IMR-90 (cell line): Measurements from ENCODE around the gene EIF5A. TPM values are rescaled to one million over a fixed set of nuclear protein-coding genes. Genes with fewer than 3 reads are reported as not detected.
A peak's percentile ranks its signal among the peaks of the same experiment; 100 is the strongest.

Source experiments
- ATAC-seq: fragments of 200-7000 bp; cut with Tn5 transposase; 2 replicates; pipeline ENCODE4 v1.9.1; 2020; ENCODE audit warnings: low read depth, mild to moderate bottlenecking, moderate library complexity
- BruUV-seq: library from RNA; stranded (reverse); fragments of 400-500 nt; replicated peaks from 2 replicates; lab custom pipeline; 2021; lab: Mats Ljungman, UMichigan
- CTCF ChIA-PET: fragments of 300-600 bp; formaldehyde crosslinking; extraction: SDS; loops from one replicate; lab custom pipeline; 2021; ENCODE audit warnings: antibody characterized with exemption; lab: Yijun Ruan, JAX
- POLR2A ChIA-PET: fragments of 300-600 bp; sonication (Branson Sonifier 250); formaldehyde crosslinking; loops from one replicate; lab custom pipeline; 2022; ENCODE audit warnings: antibody characterized with exemption; ENCODE audit not compliant: unreplicated experiment; lab: Charles Lee
- DNase-seq: peaks from one replicate; pipeline ENCODE4 v3.0.0; 2013
- H2AFZ ChIP-seq: replicated peaks from 2 replicates; pipeline ENCODE3; 2013; ENCODE audit warnings: low read length, mild to moderate bottlenecking; ENCODE audit not compliant: poor library complexity
- H2AK5ac ChIP-seq: 2 replicates; pipeline ENCODE4 v1.6.1; 2013; ENCODE audit warnings: low read depth, low read length, inconsistent platforms
- H2AK9ac ChIP-seq: replicated peaks from 2 replicates; pipeline ENCODE3; 2013; ENCODE audit warnings: mild to moderate bottlenecking, low read depth, low read length, moderate library complexity; ENCODE audit not compliant: poor library complexity
- H2BK120ac ChIP-seq: 2 replicates; pipeline ENCODE4 v1.6.1; 2013; ENCODE audit warnings: low read depth, low read length, inconsistent platforms
- H2BK15ac ChIP-seq: 3 replicates; pipeline ENCODE4 v1.6.1; 2013; ENCODE audit warnings: low read depth, low read length, inconsistent platforms
- H2BK20ac ChIP-seq: 2 replicates; pipeline ENCODE4 v1.6.1; 2013; ENCODE audit warnings: low read depth, mild to moderate bottlenecking, inconsistent platforms, low read length, moderate library complexity
- H2BK5ac ChIP-seq: 2 replicates; pipeline ENCODE4 v1.6.1; 2013; ENCODE audit warnings: mild to moderate bottlenecking, low read depth, low read length, inconsistent platforms; ENCODE audit not compliant: poor library complexity, severe bottlenecking
- H3K14ac ChIP-seq: replicated peaks from 2 replicates; pipeline ENCODE4 v1.6.1; 2013; ENCODE audit warnings: low read depth, low read length, inconsistent platforms
- H3K18ac ChIP-seq: 2 replicates; pipeline ENCODE4 v1.6.1; 2013; ENCODE audit warnings: low read depth, low read length, control low read depth
- H3K23ac ChIP-seq: 2 replicates; pipeline ENCODE4 v1.6.1; 2013; ENCODE audit warnings: low read depth, low read length, inconsistent platforms
- H3K27ac ChIP-seq: 2 replicates; pipeline ENCODE4 v1.5.1; 2013; ENCODE audit warnings: mild to moderate bottlenecking, control low read depth, low read length; ENCODE audit not compliant: insufficient read depth
- H3K27me3 ChIP-seq: 2 replicates; pipeline ENCODE4 v1.6.1; 2013; ENCODE audit warnings: low read length; ENCODE audit not compliant: control insufficient read depth, insufficient read depth
- H3K36me3 ChIP-seq: 2 replicates; pipeline ENCODE4 v1.6.1; 2013; ENCODE audit warnings: low read length, mixed read lengths; ENCODE audit not compliant: control insufficient read depth, insufficient read depth
- H3K4ac ChIP-seq: 2 replicates; pipeline ENCODE4 v1.6.1; 2013; ENCODE audit warnings: low read depth, low read length, inconsistent platforms
- H3K4me1 ChIP-seq: 2 replicates; pipeline ENCODE4 v1.6.1; 2013; ENCODE audit warnings: low read length, mixed read lengths; ENCODE audit not compliant: control insufficient read depth, insufficient read depth
- H3K4me2 ChIP-seq: 2 replicates; pipeline ENCODE4 v1.6.1; 2013; ENCODE audit warnings: low read depth, mild to moderate bottlenecking, control low read depth, low read length, moderate library complexity
- H3K4me3 ChIP-seq: 2 replicates; pipeline ENCODE4 v1.5.1; 2013; ENCODE audit warnings: low read depth, mild to moderate bottlenecking, control low read depth, low read length, moderate library complexity; ENCODE audit not compliant: insufficient read depth
- H3K56ac ChIP-seq: 2 replicates; pipeline ENCODE4 v1.6.1; 2013; ENCODE audit warnings: low read length, inconsistent platforms; ENCODE audit not compliant: insufficient read depth; ENCODE audit errors: extremely low read depth
- H3K79me1 ChIP-seq, 2 experiments: 2 replicates each; pipeline ENCODE4 v1.6.1; 2013; ENCODE audit warnings: low read length in 2 of 2, inconsistent platforms in 1 of 2, low read depth in 1 of 2
- H3K9ac ChIP-seq: 2 replicates; pipeline ENCODE4 v1.6.1; 2013; ENCODE audit warnings: low read depth, low read length, control low read depth
- H3K9me1 ChIP-seq: 2 replicates; pipeline ENCODE4 v1.6.1; 2013; ENCODE audit warnings: low read length, inconsistent platforms; ENCODE audit not compliant: insufficient read depth
- H3K9me3 ChIP-seq: 2 replicates; pipeline ENCODE4 v1.6.1; 2013; ENCODE audit warnings: low read length; ENCODE audit not compliant: control insufficient read depth, insufficient read depth
- H4K20me1 ChIP-seq: 2 replicates; pipeline ENCODE4 v1.6.1; 2013; ENCODE audit warnings: low read length, inconsistent platforms; ENCODE audit not compliant: insufficient read depth
- H4K5ac ChIP-seq: 2 replicates; pipeline ENCODE4 v1.6.1; 2013; ENCODE audit warnings: mild to moderate bottlenecking, low read depth, low read length, control low read depth
- H4K8ac ChIP-seq, 2 experiments: 2 replicates each; pipeline ENCODE4 v1.6.1; 2013; ENCODE audit warnings: low read depth in 2 of 2, low read length in 2 of 2, control low read depth in 1 of 2, inconsistent platforms in 1 of 2
- H4K91ac ChIP-seq: 2 replicates; pipeline ENCODE4 v1.6.1; 2013; ENCODE audit warnings: low read depth, low read length, inconsistent platforms; ENCODE audit not compliant: insufficient read depth
- BHLHE40 ChIP-seq: fragments of 150-350 bp; IDR thresholded peaks from 2 replicates; pipeline ENCODE4 v1.6.1; 2016; ENCODE audit warnings: mild to moderate bottlenecking, low read depth, low read length
- CEBPB ChIP-seq: IDR thresholded peaks from 2 replicates; pipeline ENCODE4 v1.6.1; 2012; ENCODE audit warnings: low read depth, low read length, improper control_type of control experiment
- CTCF ChIP-seq: conservative IDR thresholded peaks from 2 replicates; pipeline ENCODE4 v1.5.1; 2012; ENCODE audit warnings: mild to moderate bottlenecking, low read depth, low read length, improper control_type of control experiment
- ELK1 ChIP-seq: fragments of 150-350 bp; IDR thresholded peaks from 2 replicates; pipeline ENCODE4 v1.6.1; 2016; ENCODE audit warnings: low read depth, mild to moderate bottlenecking, low read length, moderate library complexity, borderline replicate concordance
- FOS ChIP-seq: fragments of 150-350 bp; IDR thresholded peaks from 2 replicates; pipeline ENCODE4 v1.6.1; 2016; ENCODE audit warnings: low read depth, low read length
- MAFK ChIP-seq: IDR thresholded peaks from 2 replicates; pipeline ENCODE4 v1.6.1; 2012; ENCODE audit warnings: low read depth, low read length, improper control_type of control experiment
- MAZ ChIP-seq: IDR thresholded peaks from 2 replicates; pipeline ENCODE4 v1.6.1; 2012; ENCODE audit warnings: low read depth, mild to moderate bottlenecking, low read length, improper control_type of control experiment, moderate library complexity, borderline replicate concordance
- MXI1 ChIP-seq: IDR thresholded peaks from 2 replicates; pipeline ENCODE4 v1.6.1; 2012; ENCODE audit warnings: low read depth, mild to moderate bottlenecking, low read length, moderate library complexity, borderline replicate concordance
- NFE2L2 ChIP-seq: fragments of 150-350 bp; IDR thresholded peaks from 2 replicates; pipeline ENCODE4 v1.6.1; 2016; ENCODE audit warnings: low read depth, mild to moderate bottlenecking, low read length
- RFX5 ChIP-seq: IDR thresholded peaks from 2 replicates; pipeline ENCODE4 v1.8.0; 2012; ENCODE audit warnings: low read depth, mild to moderate bottlenecking, low read length, moderate library complexity
- SMC3 ChIP-seq: fragments of 150-350 bp; IDR thresholded peaks from 2 replicates; pipeline ENCODE4 v1.6.1; 2016; ENCODE audit warnings: low read depth, mild to moderate bottlenecking, antibody characterized with exemption, low read length, moderate library complexity
- USF2 ChIP-seq: fragments of 150-350 bp; IDR thresholded peaks from 2 replicates; pipeline ENCODE4 v1.6.1; 2017; ENCODE audit warnings: mild to moderate bottlenecking, antibody characterized with exemption, low read length, low read depth
- WGBS, 2 experiments: methylation state at CpG; one replicate each; pipeline versions ENCODE4 v1.1.5 to v1.1.7; 2013; ENCODE audit warnings: missing lambda C conversion rate in 2 of 2; ENCODE audit not compliant: insufficient read length in 1 of 2; ENCODE audit errors: extremely low coverage in 2 of 2; 5-methylcytosine and 5-hydroxymethylcytosine counted together
- dilution Hi-C: fragments of 300-500 bp; cut with HindIII; formaldehyde crosslinking; loops from one replicate; pipeline ENCODE4 v1.14.3; 2018; ENCODE audit warnings: low sequenced_read_pairs; ENCODE audit not compliant: unreplicated experiment
- in situ Hi-C: fragments of 300-500 bp; cut with MboI; formaldehyde crosslinking; loops from 3 replicates; pipeline ENCODE4 v1.14.3; 2019; ENCODE audit warnings: low sequenced_read_pairs, inconsistent platforms, mixed read lengths
- intact Hi-C: fragments of 100-400 bp; cut with micrococcal nuclease; formaldehyde crosslinking; loops from 2 replicates; pipeline ENCODE4 v1.10.0; 2022
- polyA plus RNA-seq, 3 experiments: library from polyadenylated mRNA; depleted of rRNA; stranded (reverse); fragments of >200 nt; gene quantifications; 2 replicates each; pipeline ENCODE4 v1.2.3, GENCODE V29; 2012; ENCODE audit warnings: low replicate concordance in 1 of 3
- total RNA-seq: library from RNA; depleted of rRNA; stranded (reverse); fragments of >200 nt; gene quantifications from 2 replicates; pipeline ENCODE4 v1.2.3, GENCODE V29; 2012

The EIF5A gene
- total and polyA plus RNA-seq, 2 of the 4 experiments (the other 2 are of a cell fraction), result 782 to 883 TPM

GRCh38 chr17:7351665-7352502, 44.5 kb downstream of the EIF5A start, which contains the start of gene KCTD11:
Gene KCTD11 (plus strand): TSS chr17:7352162.
- Histone ChIP-seq H2AK9ac (peak within 1 kb of the TSS; percentile 100), H3K4ac (peak within 1 kb of the TSS; percentile 100), H2BK15ac (peak within 1 kb of the TSS; percentile 96; the same call in 2 of the 3 replicates), H2BK5ac (peak within 1 kb of the TSS; percentile 97), H3K79me1 (peaks cover 24 to 63% of the 10 kb centered on the region in 2 experiments; a peak in 3 of 4 replicates), H4K8ac (peak within 1 kb of the TSS; percentile 97 to 98), H3K23ac (peak within 1 kb of the TSS; percentile 99), H3K27me3 (no peaks in the 10 kb centered on the region), H2BK20ac (peak within 1 kb of the TSS; percentile 29; the same call in 1 of the 2 replicates), H4K20me1 (peaks cover 32% of the 10 kb centered on the region), H4K5ac (peak within 1 kb of the TSS; percentile 95), H3K4me2 (peak within 1 kb of the TSS; percentile 89), H2BK120ac (peak within 1 kb of the TSS; percentile 89), H2AK5ac (peak within 1 kb of the TSS; percentile 99), H3K56ac (peak within 1 kb of the TSS; percentile 95), H3K9ac (peak within 1 kb of the TSS; percentile 99), H3K36me3 (no peaks in the 10 kb centered on the region), H3K18ac (peak within 1 kb of the TSS; percentile 94), H3K14ac (peak within 1 kb of the TSS; percentile 100), H3K9me3 (no peaks in the 10 kb centered on the region), H4K91ac (peak within 1 kb of the TSS; percentile 98), H3K4me1 (peaks cover 39% of the 10 kb centered on the region), H3K4me3 (peak within 1 kb of the TSS; percentile 93), H2AFZ (peak within 1 kb of the TSS; percentile 93), H3K27ac (peak within 1 kb of the TSS; percentile 99), H3K9me1 (peaks cover 27% of the 10 kb centered on the region)
- ATAC-seq, result peak; percentile 73
- intact Hi-C loops, result loop anchor here (2.0 to 5.0 kb wide), 5 partner anchors 53 to 485 kb away; partner anchors contain the start of genes FGF11, SENP3, TMEM102 and TMEM256
- in situ Hi-C loops, result loop anchor here (10.0 kb wide), 1 partner anchor 203 kb away; the partner anchor contains the start of gene TNFSF13
- WGBS, 2 experiments, result 1% methylated on average over 68 of the region's 91 CpGs; no CpG with 5 or more reads in 1 of the 2 experiments
- ChIA-PET POLR2A (interaction anchor here (0.6 kb wide), 2 partner anchors 74 to 226 kb away, joined by 3 read pairs; no protein-coding TSS in a partner anchor), CTCF (interaction anchor here (0.6 kb wide), 1 partner anchor 153 kb away, joined by 9 read pairs; no protein-coding TSS in a partner anchor)
- dilution Hi-C loops, result no loop called here
- TSS peak; percentile 84 for BruUV-seq
- peak; percentile 88 for DNase-seq
- TF ChIP-seq MAZ (peak; percentile 95), SMC3 (peak; percentile 29; the same call in 1 of the 2 replicates), MAFK (0 out of 2 replicates have a peak, but pooled peaks have one; percentile 6), CTCF (peak; percentile 63; the same call in 1 of the 2 replicates), MXI1 (no peak), NFE2L2 (no peak), RFX5 (no peak), BHLHE40 (peak; percentile 19; the same call in 1 of the 2 replicates), CEBPB (no peak), ELK1 (no peak), USF2 (no peak), FOS (peak; percentile 50)
